ENCODE results near the gene FLRT2.

FLRT2 gene

GRCh38 chr14:85618978-85619377 is 89.0 kb downstream of the FLRT2 start:
- TF ChIP-seq ZFX (IDR thresholded peaks at IDR 0.05) = no peak
- no peak for TF ChIP-seq CTCF (conservative IDR thresholded peaks at IDR 0.05)
- no peak overlapping the region for H3K27ac ChIP-seq

GRCh38 chr14:85619851-85620250 is 89.9 kb downstream of the FLRT2 start:
- no peak for TF ChIP-seq CTCF (conservative IDR thresholded peaks at IDR 0.05)
- no peak for TF ChIP-seq ZFX (IDR thresholded peaks at IDR 0.05)
- no peak overlapping the region for H3K27ac ChIP-seq

GRCh38 chr14:85620947-85621346 is 91.0 kb downstream of the FLRT2 start:
- TF ChIP-seq ZFX (IDR thresholded peaks at IDR 0.05) (no peak), CTCF (conservative IDR thresholded peaks at IDR 0.05) (no peak)

GRCh38 chr14:85622106-85622505 is 92.2 kb downstream of the FLRT2 start:
- no peak overlapping the region for H3K27ac ChIP-seq
- TF ChIP-seq ZFX (IDR thresholded peaks at IDR 0.05) (no peak), CTCF (conservative IDR thresholded peaks at IDR 0.05) (no peak)

More at GRCh38 chr14:85620947-85621346, 91.0 kb downstream of the FLRT2 start:
- H3K27ac ChIP-seq = no peak overlapping the region

- no peak overlapping the region for H3K27ac ChIP-seq
- TF ChIP-seq CTCF (conservative IDR thresholded peaks at IDR 0.05) = no peak
- TF ChIP-seq ZFX (IDR thresholded peaks at IDR 0.05) = no peak
Measured at GRCh38 chr14:85622986-85623685, 93.2 kb downstream of the FLRT2 start.

GRCh38 chr14:85625925-85626585 is 96.1 kb downstream of the FLRT2 start:
- TF ChIP-seq CTCF (conservative IDR thresholded peaks at IDR 0.05) (no peak), ZFX (IDR thresholded peaks at IDR 0.05) (no peak)
- no peak overlapping the region for H3K27ac ChIP-seq

- no peak for TF ChIP-seq ZFX (IDR thresholded peaks at IDR 0.05)
- TF ChIP-seq CTCF (conservative IDR thresholded peaks at IDR 0.05) = no peak
- no peak overlapping the region for H3K27ac ChIP-seq
Measured at GRCh38 chr14:85634205-85634604, 104.3 kb downstream of the FLRT2 start.

All from C4-2B (cell line).